Activated CD8-positive, alpha-beta T cell treated with anti-CD3 and anti-CD28 coated beads for 36 hours (primary cell): ENCODE data around the gene TRIOBP. TPM values are rescaled to one million over a fixed set of nuclear protein-coding genes. Genes with fewer than 3 reads are reported as not detected.

ENCODE experiments used
- ATAC-seq: fragments of 200-7000 bp; cut with Tn5 transposase; one replicate; pipeline ENCODE4 v1.10.0; 2021; ENCODE audit warnings: mild to moderate bottlenecking, moderate library complexity
- CTCF ChIA-PET: fragments of 350-600 bp; sonication (Branson Sonifier 250); formaldehyde crosslinking; loops from one replicate; lab custom pipeline; 2021; ENCODE audit warnings: antibody characterized with exemption; lab: Charles Lee
- POLR2A ChIA-PET: fragments of 350-600 bp; sonication (Branson Sonifier 250); formaldehyde crosslinking; loops from one replicate; lab custom pipeline; 2021; ENCODE audit warnings: antibody characterized with exemption; lab: Charles Lee
- DNase-seq: peaks from one replicate; pipeline ENCODE4 v3.0.0-alpha.2; 2020
- H3K27ac Mint-ChIP-seq: one replicate; pipeline ENCODE4 v1.8.0; 2021; ENCODE audit warnings: mild to moderate bottlenecking, mixed read lengths
- H3K27me3 Mint-ChIP-seq: one replicate; pipeline ENCODE4 v1.8.0; 2021; ENCODE audit warnings: mixed read lengths
- H3K36me3 Mint-ChIP-seq: one replicate; pipeline ENCODE4 v1.8.0; 2021; ENCODE audit warnings: low read depth, mixed read lengths
- H3K4me1 Mint-ChIP-seq: one replicate; pipeline ENCODE4 v1.8.0; 2021; ENCODE audit warnings: low read depth, mixed read lengths
- H3K4me3 Mint-ChIP-seq: one replicate; pipeline ENCODE4 v1.8.0; 2021; ENCODE audit warnings: mild to moderate bottlenecking, moderate library complexity, mixed read lengths
- H3K9me3 Mint-ChIP-seq: one replicate; pipeline ENCODE4 v1.8.0; 2021; ENCODE audit warnings: mixed read lengths
- intact Hi-C: fragments of 100-400 bp; cut with micrococcal nuclease; formaldehyde crosslinking; loops from one replicate; pipeline ENCODE4 v1.10.0; 2022
- total RNA-seq, 2 experiments: library from RNA; stranded (reverse); gene quantifications; one replicate each; pipeline ENCODE4 v1.2.3, GENCODE V29; 2021
- TF ChIP-seq, protein P1 (sequence below): fragments of 200-600 bp; IDR thresholded peaks from one replicate; pipeline ENCODE4 v1.8.0; 2022; ENCODE audit warnings: antibody characterized with exemption, mild to moderate bottlenecking

Gene TRIOBP
- total RNA-seq, 2 experiments from 2014 or later, result 17.8 to 20.7 TPM

DNA sequence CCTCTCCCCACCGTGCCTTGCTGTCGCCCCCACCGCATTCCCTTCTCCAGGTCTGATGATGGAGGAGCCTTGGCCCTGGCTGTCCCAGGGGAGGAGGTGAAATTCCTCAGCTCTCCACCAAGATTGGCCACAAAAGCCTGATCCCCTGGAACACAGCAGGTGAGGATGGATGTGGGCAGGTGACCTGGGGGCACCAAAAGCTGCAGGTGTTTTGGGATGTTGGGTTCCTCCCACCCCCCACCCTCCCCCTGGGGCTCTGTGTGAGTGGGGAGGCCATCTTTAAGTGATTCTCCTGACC, 639 bp downstream of the TRIOBP start:
- no peak for ATAC-seq
- no peaks in the 10 kb centered on the region for H3K9me3 Mint-ChIP-seq
- ChIA-PET CTCF (interaction anchor here (0.6 to 2.7 kb wide), 4 partner anchors 10 to 112 kb away, joined by 3 to 20 read pairs (median 4); no protein-coding TSS in a partner anchor), POLR2A (interaction anchor here (0.7 to 2.1 kb wide), 5 partner anchors 9 to 79 kb away, joined by 3 to 5 read pairs (median 3); partner anchors contain the start of gene NOL12)
- H3K27ac Mint-ChIP-seq, result no peak overlapping the region
- TF ChIP-seq, protein P1, sequence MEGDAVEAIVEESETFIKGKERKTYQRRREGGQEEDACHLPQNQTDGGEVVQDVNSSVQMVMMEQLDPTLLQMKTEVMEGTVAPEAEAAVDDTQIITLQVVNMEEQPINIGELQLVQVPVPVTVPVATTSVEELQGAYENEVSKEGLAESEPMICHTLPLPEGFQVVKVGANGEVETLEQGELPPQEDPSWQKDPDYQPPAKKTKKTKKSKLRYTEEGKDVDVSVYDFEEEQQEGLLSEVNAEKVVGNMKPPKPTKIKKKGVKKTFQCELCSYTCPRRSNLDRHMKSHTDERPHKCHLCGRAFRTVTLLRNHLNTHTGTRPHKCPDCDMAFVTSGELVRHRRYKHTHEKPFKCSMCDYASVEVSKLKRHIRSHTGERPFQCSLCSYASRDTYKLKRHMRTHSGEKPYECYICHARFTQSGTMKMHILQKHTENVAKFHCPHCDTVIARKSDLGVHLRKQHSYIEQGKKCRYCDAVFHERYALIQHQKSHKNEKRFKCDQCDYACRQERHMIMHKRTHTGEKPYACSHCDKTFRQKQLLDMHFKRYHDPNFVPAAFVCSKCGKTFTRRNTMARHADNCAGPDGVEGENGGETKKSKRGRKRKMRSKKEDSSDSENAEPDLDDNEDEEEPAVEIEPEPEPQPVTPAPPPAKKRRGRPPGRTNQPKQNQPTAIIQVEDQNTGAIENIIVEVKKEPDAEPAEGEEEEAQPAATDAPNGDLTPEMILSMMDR, result no peak
- H3K4me1 Mint-ChIP-seq, result peaks cover 14% of the 10 kb centered on the region
- no peak for DNase-seq
- H3K27me3 Mint-ChIP-seq, result no peaks in the 10 kb centered on the region
- H3K36me3 Mint-ChIP-seq, result peaks cover 14% of the 10 kb centered on the region
- intact Hi-C loops, result no loop called here
- peak overlapping the region; percentile 65 for H3K4me3 Mint-ChIP-seq

DNA sequence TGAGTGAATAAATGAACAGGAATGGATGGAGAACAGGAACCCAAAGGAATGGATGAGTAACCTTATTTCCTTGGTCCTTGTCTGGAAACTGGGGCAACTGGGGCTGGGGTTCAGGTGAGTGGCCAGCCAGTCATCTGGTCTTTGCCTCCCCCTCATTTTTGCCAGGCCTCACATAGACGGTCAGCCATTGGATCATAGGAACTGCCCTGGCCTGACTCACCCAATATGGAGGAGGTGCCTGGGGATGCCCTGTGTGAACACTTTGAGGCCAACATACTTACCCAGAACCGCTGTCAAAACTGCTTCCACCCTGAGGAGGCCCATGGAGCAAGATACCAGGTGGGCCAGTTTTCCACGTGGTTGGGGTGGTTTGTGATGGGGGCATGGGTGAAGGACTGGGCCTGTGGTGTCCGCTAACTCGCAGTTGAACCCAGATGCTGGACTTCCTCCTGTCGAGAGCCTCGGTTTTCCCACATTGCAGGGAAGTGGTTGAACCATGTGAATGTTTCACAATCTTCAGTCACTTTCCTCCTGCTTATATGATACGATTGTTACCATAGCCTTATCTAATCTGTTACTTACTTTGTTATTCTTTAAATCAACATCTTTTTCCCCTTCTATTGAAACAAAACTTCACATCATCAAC, 4.4 kb downstream of the TRIOBP start:
- H3K36me3 Mint-ChIP-seq, result peaks cover 8% of the 10 kb centered on the region
- no peak overlapping the region for H3K27ac Mint-ChIP-seq
- no peaks in the 10 kb centered on the region for H3K9me3 Mint-ChIP-seq
- no peaks in the 10 kb centered on the region for H3K27me3 Mint-ChIP-seq
- ChIA-PET CTCF (no interaction called here), POLR2A (no interaction called here)
- ATAC-seq (no peak), DNase-seq (no peak)
- intact Hi-C loops, result no loop called here
- H3K4me1 Mint-ChIP-seq, result peaks cover 8% of the 10 kb centered on the region
- no peak overlapping the region for H3K4me3 Mint-ChIP-seq
- TF ChIP-seq, protein P1, result no peak

DNA sequence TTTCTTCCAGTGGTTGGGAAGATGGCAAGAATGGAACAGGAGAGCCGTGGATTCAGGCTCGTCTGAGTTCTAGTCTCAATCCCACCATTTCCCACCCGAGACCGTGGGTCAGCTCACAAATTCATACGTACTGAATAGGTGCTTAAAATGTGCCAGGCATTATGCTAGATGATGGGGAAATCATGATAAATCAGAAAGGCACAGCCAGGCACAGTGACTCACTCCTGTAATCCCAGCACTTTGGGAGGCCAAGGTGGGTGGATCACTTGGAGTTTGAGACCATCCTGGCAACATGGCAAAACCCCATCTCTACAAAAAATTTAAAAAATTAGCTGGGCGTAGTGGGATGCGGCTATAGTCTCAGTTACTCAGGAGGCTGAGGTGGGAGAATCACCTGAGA, 7.1 kb downstream of the TRIOBP start:
- DNase-seq, result no peak
- peaks cover 8% of the 10 kb centered on the region for H3K36me3 Mint-ChIP-seq
- no peak for ATAC-seq
- POLR2A ChIA-PET, result interaction anchor here (0.7 kb wide), 1 partner anchor 18 kb away, joined by 3 read pairs; the partner anchor contains the start of gene NOL12
- CTCF ChIA-PET, result no interaction called here
- H3K27ac Mint-ChIP-seq, result no peak overlapping the region
- TF ChIP-seq, protein P1, result no peak
- H3K4me3 Mint-ChIP-seq, result no peak overlapping the region
- H3K27me3 Mint-ChIP-seq, result no peaks in the 10 kb centered on the region
- no peaks in the 10 kb centered on the region for H3K9me3 Mint-ChIP-seq
- no peaks in the 10 kb centered on the region for H3K4me1 Mint-ChIP-seq
- intact Hi-C loops, result no loop called here

DNA sequence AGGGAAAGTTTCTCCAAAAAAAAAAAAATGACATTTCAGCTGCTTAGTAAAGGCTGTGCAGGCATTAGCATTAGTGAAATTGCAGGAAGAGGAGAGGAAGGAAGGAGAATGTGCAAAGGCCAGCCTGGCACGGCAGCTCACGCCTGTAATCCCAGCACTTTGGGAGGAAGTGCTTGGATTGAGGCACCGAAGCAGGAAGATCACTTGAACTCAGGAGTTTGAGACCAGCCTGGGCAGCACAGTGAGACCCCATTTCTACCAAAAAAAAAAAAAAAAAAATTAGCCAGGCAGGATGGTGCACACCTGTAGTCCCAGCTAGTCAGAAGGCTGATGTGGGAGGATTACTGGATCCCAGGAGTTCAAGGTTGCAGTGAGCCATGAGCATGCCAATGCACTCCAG, 7.8 kb downstream of the TRIOBP start:
- ATAC-seq (no peak), DNase-seq (no peak)
- Mint-ChIP-seq H3K4me3 (no peak overlapping the region), H3K4me1 (no peaks in the 10 kb centered on the region), H3K36me3 (peaks cover 8% of the 10 kb centered on the region), H3K27ac (no peak overlapping the region), H3K9me3 (no peaks in the 10 kb centered on the region), H3K27me3 (no peaks in the 10 kb centered on the region)
- ChIA-PET POLR2A (interaction anchor here (0.7 kb wide), 1 partner anchor 18 kb away, joined by 3 read pairs; the partner anchor contains the start of gene NOL12), CTCF (no interaction called here)
- TF ChIP-seq, protein P1, result no peak
- intact Hi-C loops, result no loop called here

DNA sequence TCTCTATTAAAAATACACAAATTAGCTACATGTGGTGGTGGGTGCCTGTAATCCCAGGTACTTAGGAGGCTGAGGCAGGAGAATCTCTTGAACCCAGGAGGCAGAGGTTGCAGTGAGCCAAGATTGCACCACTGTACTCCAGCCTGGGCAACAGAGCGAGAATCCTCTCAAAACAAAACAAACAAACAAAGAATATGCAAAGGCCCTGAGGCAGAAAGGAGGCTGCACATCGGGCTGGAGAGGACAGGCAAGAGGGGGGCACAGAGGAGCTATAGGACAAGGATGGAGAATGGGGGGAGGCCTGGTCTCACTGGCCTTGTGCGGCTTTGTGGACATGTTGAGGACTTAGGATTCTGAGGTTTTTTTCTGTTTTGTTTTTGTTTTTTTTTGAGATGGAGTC, 8.4 kb downstream of the TRIOBP start:
- ChIA-PET CTCF (no interaction called here), POLR2A (no interaction called here)
- DNase-seq (no peak), ATAC-seq (no peak)
- Mint-ChIP-seq H3K4me3 (no peak overlapping the region), H3K27ac (no peak overlapping the region), H3K9me3 (no peaks in the 10 kb centered on the region), H3K36me3 (peaks cover 8% of the 10 kb centered on the region), H3K27me3 (no peaks in the 10 kb centered on the region), H3K4me1 (no peaks in the 10 kb centered on the region)
- intact Hi-C loops, result no loop called here
- TF ChIP-seq, protein P1, result no peak
